Measurements from ENCODE around the gene GLIS1. TPM values are rescaled to one million over a fixed set of nuclear protein-coding genes. Genes with fewer than 3 reads are reported as not detected.

Gene GLIS1
- total and polyA plus RNA-seq, 2 of the 8 experiments (the other 6 are each of a cell fraction or from before 2014, with no cell fraction given) = 0.15 to 0.22 TPM

DNA sequence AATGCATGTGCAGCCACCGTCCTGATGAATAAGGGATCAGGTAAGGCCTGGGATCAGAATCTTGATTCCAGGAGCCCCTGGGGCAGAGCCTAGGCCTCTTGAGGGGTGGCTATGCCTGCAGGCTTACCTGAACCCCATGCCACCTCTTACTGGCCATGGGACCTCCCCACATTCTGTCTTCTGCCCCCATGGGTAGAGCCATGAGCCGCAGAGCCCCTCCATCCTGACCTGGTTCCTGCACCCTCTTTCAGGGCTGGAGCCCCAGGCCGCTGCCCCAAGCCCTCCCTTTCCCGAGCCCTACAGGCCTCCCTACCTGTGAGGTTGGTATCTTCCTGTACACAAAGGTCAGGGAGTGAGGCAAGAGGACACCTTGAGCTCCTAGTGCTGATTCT is 159.0 kb downstream of the GLIS1 start (continued):
- TF ChIP-seq, protein P1, sequence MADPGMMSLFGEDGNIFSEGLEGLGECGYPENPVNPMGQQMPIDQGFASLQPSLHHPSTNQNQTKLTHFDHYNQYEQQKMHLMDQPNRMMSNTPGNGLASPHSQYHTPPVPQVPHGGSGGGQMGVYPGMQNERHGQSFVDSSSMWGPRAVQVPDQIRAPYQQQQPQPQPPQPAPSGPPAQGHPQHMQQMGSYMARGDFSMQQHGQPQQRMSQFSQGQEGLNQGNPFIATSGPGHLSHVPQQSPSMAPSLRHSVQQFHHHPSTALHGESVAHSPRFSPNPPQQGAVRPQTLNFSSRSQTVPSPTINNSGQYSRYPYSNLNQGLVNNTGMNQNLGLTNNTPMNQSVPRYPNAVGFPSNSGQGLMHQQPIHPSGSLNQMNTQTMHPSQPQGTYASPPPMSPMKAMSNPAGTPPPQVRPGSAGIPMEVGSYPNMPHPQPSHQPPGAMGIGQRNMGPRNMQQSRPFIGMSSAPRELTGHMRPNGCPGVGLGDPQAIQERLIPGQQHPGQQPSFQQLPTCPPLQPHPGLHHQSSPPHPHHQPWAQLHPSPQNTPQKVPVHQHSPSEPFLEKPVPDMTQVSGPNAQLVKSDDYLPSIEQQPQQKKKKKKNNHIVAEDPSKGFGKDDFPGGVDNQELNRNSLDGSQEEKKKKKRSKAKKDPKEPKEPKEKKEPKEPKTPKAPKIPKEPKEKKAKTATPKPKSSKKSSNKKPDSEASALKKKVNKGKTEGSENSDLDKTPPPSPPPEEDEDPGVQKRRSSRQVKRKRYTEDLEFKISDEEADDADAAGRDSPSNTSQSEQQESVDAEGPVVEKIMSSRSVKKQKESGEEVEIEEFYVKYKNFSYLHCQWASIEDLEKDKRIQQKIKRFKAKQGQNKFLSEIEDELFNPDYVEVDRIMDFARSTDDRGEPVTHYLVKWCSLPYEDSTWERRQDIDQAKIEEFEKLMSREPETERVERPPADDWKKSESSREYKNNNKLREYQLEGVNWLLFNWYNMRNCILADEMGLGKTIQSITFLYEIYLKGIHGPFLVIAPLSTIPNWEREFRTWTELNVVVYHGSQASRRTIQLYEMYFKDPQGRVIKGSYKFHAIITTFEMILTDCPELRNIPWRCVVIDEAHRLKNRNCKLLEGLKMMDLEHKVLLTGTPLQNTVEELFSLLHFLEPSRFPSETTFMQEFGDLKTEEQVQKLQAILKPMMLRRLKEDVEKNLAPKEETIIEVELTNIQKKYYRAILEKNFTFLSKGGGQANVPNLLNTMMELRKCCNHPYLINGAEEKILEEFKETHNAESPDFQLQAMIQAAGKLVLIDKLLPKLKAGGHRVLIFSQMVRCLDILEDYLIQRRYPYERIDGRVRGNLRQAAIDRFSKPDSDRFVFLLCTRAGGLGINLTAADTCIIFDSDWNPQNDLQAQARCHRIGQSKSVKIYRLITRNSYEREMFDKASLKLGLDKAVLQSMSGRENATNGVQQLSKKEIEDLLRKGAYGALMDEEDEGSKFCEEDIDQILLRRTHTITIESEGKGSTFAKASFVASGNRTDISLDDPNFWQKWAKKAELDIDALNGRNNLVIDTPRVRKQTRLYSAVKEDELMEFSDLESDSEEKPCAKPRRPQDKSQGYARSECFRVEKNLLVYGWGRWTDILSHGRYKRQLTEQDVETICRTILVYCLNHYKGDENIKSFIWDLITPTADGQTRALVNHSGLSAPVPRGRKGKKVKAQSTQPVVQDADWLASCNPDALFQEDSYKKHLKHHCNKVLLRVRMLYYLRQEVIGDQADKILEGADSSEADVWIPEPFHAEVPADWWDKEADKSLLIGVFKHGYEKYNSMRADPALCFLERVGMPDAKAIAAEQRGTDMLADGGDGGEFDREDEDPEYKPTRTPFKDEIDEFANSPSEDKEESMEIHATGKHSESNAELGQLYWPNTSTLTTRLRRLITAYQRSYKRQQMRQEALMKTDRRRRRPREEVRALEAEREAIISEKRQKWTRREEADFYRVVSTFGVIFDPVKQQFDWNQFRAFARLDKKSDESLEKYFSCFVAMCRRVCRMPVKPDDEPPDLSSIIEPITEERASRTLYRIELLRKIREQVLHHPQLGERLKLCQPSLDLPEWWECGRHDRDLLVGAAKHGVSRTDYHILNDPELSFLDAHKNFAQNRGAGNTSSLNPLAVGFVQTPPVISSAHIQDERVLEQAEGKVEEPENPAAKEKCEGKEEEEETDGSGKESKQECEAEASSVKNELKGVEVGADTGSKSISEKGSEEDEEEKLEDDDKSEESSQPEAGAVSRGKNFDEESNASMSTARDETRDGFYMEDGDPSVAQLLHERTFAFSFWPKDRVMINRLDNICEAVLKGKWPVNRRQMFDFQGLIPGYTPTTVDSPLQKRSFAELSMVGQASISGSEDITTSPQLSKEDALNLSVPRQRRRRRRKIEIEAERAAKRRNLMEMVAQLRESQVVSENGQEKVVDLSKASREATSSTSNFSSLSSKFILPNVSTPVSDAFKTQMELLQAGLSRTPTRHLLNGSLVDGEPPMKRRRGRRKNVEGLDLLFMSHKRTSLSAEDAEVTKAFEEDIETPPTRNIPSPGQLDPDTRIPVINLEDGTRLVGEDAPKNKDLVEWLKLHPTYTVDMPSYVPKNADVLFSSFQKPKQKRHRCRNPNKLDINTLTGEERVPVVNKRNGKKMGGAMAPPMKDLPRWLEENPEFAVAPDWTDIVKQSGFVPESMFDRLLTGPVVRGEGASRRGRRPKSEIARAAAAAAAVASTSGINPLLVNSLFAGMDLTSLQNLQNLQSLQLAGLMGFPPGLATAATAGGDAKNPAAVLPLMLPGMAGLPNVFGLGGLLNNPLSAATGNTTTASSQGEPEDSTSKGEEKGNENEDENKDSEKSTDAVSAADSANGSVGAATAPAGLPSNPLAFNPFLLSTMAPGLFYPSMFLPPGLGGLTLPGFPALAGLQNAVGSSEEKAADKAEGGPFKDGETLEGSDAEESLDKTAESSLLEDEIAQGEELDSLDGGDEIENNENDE (IDR thresholded peaks at IDR 0.05; ENCODE audit: insufficient replicate concordance, low read length) = no peak

All from H1 (cell line).